ENCODE data around the gene CLEC4D.

DNA sequence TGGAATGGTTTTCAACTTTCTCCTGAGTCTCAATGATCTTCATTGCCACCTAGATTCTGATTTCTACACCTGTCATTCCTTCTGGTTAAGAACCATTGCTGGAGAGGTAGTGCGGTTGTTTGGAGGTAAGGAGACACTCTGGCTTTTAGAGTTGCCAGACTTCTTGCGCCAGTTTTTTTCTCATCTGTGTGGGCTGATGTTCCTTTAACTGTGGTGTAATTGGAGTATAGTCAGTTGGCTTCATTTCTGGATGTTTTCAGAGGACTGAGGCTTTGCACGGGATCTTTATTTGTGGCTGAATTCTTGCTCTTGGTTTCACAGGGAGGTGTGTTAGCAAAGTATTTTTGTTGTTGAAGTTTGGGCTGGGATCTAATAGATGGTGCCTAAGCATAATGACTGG lies 5.7 kb upstream of the CLEC4D start:
- TF ChIP-seq EZH2phosphoT487 (IDR thresholded peaks at IDR 0.05; ENCODE audit: insufficient read depth, low read depth) = no peak
- no peak for TF ChIP-seq EZH2 (IDR thresholded peaks at IDR 0.05; ENCODE audit: insufficient read depth, poor library complexity, severe bottlenecking)

All from GM23248 (cell line).